Thyroid gland (tissue), 4 donors: ENCODE data around the gene GNAQ.

Experiments
- CTCF ChIP-seq, 6 experiments: fragments of 200-600 bp in 3 of 6; fragments of 450-650 bp in 3 of 6; sonication (generic) in 3 of 6; IDR thresholded peaks; one replicate each; pipeline ENCODE4 v1.5.1; 2016 to 2019; ENCODE audit warnings: antibody characterized with exemption in 6 of 6, mild to moderate bottlenecking in 2 of 6, inconsistent platforms in 1 of 6, moderate library complexity in 1 of 6
- POLR2A ChIP-seq, 2 donors: fragments of 450-650 bp; IDR thresholded peaks; one replicate each; pipeline ENCODE4 v1.6.1; 2017; ENCODE audit warnings: antibody characterized with exemption in 2 of 2, mild to moderate bottlenecking in 2 of 2, moderate library complexity in 1 of 2

DNA sequence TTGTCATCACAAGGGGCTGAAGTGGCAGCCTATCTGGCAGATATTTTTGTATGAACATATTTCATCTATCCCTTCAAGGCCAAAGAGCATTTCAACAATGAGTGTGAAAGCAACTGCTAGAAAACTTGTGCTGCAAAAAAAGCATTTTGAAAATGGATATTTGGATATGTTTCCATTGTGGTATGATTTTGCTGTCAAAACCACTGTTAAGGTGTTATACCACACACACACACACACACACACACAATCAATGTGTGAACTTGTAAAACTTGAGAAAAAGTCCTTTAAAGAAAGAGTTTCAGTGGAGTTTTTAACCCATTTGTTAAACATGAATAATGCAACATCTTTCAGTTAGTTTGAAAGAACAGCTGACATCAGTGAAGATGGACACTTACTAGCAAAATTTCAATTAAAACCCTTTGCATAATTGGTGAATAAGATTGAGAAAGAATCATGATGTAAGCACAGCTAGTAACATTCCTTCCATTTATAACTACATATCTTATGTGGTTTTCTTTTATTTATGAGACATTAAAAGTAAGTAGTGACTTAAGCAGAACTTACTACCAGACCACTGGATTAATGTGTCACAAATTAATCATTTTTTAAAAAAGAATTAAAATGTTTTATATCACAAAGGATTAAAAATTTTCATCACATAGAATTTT lies 200.9 kb downstream of the GNAQ start:
- TF ChIP-seq CTCF (IDR thresholded peaks at IDR 0.05) (no peak), POLR2A (IDR thresholded peaks at IDR 0.05) (no peak)
